ENCODE data around the gene FLII.
A peak's percentile ranks its signal among the peaks of the same experiment; 100 is the strongest.

The FLII gene

DNA sequence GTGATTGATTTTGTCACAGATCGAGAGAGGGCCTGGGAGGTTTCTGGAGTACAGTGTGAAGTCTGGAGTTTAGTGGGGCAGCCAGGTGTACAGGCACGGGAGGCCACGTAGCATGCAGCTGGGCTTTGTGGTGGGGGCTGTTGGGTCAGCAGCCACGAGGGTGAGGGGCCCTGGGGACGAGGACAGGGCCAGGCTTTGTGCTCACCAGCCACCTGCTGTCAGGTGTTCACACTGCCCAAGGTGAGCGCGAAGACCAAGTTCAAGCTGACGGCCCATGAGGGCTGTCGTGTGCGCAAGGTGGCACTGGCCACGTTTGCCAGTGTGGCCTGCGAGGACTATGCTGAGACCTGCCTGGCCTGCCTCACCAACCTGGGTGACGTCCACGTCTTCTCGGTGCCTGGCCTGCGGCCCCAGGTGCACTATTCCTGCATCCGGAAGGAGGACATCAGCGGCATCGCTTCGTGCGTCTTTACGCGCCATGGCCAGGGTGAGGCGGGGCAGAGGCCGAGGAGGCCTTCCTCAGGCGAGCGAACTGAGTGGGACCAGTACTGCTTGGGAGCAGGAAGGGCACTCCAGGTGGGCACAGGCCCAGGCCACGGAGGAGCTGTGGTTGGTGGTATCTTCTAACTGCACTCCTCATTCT, 17.2 kb downstream of the FLII start:
- DNase-seq (ENCODE audit: low spot score), result no peak

DNA sequence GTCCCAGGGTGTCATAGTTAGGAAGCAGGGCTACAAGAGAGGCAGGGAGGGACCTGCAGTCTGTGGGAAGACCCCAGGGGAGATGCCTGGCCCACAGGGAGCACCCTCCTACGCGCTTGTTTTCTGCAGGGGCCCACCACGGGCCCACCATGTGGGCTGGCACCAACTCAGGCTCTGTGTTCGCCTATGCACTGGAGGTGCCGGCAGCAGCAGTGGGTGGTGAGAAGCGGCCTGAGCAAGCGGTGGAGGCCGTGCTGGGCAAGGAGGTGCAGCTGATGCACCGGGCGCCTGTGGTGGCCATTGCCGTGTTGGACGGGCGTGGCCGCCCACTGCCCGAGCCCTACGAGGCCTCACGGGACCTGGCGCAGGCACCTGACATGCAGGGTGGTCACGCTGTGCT, 18.1 kb downstream of the FLII start:
- DNase-seq (ENCODE audit: low spot score), result no peak

DNA sequence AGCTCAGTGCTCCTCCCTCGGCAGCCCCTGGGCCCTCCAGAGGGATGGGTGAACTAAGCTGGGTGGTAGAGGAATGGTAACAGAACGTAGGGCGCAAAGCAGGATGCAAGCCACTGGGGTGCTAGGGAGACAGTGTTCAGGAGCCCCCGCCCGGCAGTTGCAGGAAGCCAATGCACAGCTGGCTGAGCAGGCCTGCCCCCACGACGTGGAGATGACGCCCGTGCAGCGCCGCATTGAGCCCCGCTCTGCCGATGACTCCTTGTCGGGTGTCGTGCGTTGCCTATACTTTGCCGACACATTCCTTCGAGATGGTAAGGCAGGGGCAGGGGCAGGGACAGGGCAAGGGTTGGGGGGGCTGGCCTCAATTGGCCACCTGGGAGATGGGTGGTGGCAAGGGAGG, 20.2 kb downstream of the FLII start:
- no peak for DNase-seq (ENCODE audit: low spot score)

DNA sequence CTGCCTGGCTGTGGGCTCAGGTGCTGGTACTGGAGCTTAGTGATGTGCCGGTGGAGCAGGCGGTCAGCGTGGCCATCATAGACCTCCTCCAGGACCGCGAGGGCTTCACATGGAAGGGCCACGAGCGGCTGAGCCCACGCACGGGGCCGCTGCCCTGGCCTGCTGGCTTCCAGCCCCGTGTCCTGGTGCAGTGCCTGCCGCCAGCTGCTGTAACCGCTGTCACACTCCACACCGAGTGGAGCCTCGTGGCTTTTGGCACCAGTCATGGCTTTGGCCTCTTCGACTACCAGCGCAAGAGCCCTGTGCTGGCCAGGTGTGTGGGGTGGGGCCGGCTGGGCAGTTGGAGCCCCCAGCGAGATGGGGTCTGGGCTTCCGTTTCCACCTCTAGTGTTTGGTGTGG, 21.1 kb downstream of the FLII start:
- DNase-seq (ENCODE audit: low spot score), result no peak

DNA sequence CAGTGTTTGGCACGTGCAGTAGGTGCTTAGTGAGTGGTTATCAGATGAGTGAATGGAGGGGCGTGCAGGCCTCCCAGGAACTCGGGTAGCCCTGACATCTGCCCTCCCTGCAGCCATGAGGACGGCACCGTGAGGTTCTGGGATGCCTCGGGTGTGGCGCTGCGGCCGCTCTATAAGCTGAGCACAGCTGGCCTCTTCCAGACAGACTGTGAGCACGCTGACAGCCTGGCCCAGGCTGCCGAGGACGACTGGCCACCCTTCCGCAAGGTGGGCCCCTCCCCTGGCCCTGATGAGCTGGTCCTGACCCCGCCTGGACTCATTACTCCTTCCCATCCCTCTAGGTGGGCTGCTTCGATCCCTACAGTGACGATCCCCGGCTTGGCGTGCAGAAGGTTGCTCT, 22.0 kb downstream of the FLII start:
- DNase-seq (ENCODE audit: low spot score), result no peak

DNA sequence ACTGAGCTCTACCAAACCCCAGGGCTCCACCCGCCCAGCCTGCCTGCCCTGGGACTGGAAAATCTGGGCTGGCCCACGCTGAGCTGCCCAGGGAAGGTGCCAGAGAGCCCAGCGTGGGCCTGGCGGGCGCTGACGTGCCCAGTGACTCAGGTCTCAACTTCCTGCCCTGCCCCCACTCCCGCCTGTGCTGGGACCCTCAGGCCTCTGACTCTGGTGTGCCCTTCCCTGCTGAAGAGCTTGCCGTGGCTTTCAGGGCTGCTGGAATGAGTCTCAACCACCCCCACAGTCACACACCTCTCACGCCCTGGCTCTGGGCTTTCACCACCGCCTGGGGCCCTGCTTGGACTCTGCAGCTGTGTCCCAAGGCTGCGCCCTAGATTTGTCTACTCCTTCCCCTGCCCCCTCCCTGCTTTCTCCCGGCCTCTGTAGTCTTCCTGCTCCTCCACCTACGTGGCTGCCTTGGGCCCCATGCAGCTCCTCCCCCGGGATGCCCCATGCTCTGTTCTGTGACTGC, 22.7 kb downstream of the FLII start:
- DNase-seq (ENCODE audit: low spot score), result no peak

DNA sequence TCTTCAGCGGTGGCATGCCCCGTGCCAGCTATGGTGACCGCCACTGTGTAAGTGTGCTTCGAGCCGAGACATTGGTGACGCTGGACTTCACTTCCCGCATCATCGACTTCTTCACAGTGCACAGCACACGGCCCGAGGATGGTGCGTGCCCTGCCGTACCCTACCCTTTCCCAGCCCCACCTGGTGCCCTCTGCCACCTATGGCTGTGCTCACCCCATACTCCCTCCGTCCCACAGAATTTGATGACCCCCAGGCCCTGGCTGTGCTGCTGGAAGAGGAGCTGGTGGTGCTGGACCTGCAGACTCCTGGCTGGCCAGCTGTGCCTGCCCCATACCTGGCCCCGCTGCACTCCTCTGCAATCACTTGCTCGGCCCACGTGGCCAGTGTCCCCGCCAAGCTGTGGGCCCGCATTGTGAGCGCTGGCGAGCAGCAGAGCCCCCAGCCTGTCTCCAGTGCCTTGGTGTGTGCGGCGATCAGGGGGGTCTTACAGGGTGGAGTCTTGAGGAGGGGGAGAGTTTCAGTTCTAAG, 23.6 kb downstream of the FLII start:
- no peak for DNase-seq (ENCODE audit: low spot score)

DNA sequence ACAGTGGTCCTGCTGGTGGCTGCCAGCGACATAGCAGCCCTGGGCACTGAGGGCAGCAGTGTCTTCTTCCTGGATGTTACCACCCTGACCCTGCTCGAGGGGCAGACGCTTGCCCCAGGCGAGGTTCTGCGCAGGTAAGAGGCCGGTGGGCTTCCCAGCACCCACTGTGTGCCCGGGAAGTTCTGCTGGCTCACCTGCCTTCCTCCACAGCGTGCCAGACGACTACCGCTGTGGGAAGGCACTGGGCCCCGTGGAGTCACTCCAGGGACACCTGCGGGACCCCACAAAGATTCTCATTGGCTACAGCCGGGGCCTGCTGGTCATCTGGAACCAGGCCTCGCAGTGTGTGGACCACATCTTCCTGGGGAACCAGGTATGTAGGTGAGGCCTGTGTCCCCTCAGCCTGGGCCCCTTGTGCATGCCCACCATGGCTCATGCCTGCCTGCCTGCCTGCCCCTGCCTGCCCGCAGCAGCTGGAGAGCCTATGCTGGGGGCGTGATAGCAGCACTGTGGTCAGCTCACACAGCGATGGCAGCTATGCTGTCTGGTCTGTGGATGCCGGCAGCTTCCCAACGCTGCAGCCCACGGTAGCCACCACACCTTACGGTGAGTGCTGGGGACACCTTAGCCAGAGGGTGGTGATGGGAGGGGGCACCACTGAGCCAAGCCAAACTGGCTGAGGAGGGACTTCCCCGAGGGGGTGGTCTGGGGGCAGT, 24.6 kb downstream of the FLII start:
- no peak for DNase-seq (ENCODE audit: low spot score)

DNA sequence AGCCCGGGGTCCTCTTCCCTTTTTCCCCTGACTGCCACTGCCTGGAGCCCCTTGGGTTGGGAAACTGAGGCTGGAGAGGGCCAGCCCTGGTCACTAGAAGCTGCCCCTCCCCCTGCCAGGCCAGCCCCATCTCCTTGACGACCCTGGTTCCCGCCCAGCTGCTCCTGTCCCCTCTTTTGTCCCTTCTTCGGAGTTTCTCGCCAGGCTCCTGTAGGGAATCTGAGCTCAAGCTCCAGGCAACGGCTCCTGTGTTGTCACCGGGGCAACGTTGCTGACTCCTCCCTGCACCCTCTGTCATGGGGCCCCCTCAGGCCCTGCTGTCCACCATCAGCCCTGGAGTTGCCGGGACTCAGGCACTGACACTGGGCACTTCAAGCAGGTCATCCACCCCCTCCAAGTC, 27.4 kb downstream of the FLII start:
- no peak for DNase-seq (ENCODE audit: low spot score)

DNA sequence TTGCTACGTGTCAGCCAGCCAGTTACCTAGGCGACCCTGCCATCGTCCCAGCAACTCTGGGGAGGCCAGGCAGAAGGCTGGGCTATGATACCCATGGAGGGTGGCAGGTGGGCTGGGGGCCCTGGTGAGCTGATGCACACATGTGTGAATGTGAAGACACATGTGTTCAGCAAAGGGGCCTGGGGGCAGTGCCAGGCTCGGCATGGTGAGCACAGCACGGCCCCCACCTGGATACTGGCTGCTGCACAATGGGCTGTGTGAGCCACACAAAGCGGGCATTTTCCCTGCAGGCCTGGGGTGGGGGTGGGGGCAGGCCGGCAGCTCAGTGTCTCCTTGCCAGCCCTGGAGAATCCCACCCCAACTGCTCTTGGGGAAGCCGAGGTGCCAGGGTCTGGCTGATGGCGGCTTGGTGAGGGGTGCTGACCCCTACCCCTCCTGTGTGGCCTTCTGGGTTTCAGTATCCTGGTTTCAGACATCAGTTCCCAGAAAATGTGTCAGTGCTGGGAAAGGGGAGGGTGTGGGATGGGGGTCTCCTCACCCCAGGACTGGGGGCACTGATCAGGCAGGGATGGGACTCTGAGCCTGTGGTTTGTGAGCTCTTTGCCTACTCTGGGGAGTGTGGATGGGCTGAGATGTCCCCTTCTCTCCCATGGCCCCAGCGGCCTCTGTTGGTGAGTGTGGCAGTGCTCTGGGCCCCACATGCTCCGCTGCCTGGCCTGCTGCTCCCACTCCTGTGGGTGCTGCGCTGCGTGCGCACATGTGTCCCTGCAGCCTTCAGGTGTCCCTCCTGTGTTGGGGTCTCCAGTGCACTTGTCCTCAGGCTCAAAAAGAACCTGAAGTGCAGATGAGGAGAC, 28.0 kb downstream of the FLII start:
- no peak for DNase-seq (ENCODE audit: low spot score)

DNA sequence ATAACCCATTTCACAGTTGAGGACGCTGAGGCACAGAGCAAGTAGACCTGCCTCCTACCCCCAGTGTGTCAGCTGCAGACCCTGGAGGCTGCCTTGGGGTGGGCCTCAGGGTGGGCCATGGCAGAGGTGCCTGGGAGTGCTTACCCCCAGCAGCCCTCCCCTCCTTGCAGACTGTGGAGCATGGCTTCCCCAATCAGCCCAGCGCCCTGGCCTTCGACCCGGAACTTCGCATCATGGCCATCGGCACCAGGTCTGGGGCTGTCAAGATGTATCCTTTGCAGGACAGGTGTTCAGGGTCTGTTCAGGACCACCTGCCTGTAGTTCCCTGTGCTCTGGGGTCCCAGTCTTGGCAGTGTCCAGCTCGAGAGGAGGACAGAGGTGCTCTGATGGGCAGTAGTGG, 28.8 kb downstream of the FLII start:
- no peak for DNase-seq (ENCODE audit: low spot score)

DNA sequence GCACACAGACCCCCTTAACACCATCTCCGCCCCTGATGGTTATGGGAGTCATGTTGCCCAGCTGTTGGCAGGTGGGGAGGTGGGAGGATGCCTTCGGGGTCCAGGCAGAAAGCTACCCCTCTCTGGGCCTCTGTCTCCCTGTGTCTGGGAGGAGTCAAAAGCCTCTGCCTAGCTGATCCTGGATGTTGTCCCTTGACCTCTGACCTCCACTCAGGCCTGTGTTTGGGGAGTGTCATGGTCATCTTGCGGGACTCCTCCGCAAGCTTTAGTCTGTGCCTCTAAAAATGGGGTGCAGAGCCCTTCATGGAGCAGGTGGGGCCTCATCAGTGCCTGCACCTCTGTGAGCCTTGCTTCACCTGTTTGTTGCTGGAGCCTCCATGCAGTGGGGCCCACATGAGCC, 29.3 kb downstream of the FLII start:
- DNase-seq (ENCODE audit: low spot score), result no peak

DNA sequence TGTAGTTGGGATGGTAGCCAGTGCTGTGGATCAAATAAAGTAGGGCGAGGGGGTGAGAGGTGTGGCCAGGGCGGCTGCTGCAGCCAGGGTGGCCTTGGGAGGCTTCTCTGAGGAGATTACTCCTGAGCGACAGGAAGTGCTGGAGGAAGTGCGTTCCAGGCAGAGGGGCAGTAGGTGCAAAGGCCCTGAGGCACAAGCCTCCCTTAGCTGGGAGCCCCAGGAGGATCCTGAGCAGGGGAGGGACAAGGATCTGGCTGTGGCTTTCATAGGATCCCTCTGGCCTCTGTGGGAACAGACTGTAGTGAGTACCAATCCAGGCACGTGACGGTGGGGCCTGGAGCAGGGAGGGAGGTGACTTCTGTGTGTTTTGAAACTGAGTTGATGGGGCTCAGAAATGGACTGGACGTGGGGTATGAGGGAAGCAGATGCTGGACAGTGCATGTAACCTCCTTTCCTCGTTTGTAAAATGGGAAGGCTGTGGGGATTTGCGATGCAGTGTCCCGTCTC, 30.3 kb downstream of the FLII start:
- no peak for DNase-seq (ENCODE audit: low spot score)

DNA sequence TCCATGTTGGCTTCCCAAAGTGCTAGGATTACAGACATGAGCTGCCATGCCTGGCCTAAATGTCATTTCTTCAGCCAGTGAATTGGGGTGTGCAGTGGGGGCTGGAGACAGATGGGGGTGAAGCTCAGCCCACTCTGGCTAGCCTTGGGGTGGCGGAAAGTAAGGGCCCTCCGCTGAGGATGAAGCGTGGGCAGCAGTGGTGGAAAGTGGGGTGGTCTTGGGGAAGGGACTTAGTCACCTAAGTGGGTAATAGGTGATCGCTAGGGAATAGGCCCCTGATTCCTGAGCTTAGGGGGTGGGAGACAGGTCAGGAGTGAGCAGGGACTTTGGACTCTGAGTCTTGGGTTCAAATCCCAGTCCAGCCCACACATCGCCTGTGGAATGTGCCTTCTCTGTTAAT, 30.9 kb downstream of the FLII start:
- no peak for DNase-seq (ENCODE audit: low spot score)

DNA sequence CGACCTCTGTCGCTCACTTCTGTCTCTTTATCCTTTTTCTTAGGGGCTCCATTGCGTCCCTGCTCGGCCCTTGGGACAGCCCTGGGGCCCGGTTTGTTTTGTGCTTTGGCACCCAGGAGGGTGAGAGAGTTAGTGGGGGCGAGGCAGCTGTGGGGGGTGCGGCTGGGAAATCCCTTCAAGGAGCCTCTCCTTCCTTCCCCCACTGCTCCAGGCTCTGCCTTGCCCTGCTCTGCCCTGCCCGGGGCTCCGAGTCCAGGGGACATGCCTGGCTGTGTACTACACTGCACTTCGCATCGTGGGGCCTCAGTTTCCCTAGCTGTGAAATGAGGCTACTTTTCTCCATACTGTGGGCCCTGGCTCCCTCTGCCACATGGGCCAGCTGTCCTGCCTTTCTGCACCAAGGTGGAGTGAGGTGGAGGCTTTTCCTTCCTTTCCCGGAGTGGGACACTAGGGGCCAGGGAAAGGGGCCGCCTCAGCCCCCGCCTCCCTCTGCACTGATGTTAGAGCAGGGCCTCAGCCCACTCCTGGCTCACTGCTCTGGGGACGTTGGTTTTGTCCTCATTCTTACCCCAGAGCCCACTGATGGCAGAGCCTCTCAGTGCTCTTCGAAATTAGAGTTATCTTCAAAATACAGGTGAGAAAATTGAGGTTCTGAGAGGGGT, 32.1 kb downstream of the FLII start:
- no peak for DNase-seq (ENCODE audit: low spot score)

DNA sequence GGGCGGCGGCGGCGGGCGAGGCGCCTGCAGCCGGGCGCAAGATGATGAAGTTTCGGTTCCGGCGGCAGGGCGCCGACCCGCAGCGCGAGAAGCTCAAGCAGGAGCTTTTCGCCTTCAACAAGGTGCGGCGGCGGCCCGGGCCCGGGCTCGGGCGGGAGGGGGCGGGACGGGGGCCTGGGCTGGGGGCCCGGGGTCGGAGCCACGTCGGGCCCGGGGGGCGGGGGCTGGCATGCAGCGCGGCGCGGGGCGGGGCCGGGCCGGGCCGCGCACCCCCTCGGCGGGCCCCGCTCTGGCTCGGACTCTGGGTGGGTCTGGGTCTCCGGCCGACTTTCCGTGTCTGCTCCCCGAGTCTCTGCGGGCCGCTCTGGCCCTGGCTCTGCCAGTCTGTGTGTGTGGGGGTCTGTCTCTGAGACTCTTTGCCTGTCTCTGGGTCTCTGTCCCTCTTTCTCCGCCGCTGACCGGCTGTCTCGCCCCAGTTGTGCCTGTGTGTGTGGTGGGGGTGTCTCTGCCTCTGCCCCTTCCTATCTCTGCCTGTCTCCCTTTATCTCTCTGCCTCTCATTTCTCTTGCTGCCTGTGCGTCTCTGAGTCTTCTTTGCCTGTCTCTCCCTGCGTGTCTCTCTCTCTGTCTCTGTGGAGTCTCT, 32.8 kb downstream of the FLII start:
- DNase-seq (ENCODE audit: low spot score), result no peak

DNA sequence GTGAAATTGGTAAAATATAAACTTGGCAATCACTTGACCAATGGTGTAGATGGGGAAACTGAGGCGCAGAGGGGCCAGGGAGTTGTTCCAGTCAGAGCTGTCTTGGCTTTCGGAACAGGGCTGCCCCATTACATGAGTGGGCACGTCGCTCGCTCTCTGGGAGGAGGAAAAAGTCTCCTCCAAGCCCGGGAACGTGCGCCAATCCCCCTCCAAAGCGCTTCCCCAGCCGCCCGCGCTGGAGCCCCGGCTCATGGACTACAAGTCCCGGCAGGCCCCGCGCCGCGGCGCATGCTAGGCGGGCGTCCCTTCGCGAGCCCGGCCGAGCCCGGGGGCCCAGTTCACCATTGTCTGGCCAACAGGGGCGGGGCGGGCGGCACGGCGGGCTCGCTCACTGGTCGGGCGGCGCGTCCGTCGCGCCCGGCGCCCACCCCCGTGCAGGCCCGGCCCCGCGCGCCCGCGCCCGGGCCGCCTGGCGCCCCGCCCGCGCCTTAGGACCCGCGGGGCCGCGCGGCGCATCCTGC, 33.4 kb downstream of the FLII start, which contains the start of gene LLGL1:
Gene LLGL1 (plus strand): TSS at position 515 of the 521 bp plus-strand sequence. CDS start 48 bp downstream, outside the sequence.
- DNase-seq (ENCODE audit: low spot score), result peak; percentile 99

DNA sequence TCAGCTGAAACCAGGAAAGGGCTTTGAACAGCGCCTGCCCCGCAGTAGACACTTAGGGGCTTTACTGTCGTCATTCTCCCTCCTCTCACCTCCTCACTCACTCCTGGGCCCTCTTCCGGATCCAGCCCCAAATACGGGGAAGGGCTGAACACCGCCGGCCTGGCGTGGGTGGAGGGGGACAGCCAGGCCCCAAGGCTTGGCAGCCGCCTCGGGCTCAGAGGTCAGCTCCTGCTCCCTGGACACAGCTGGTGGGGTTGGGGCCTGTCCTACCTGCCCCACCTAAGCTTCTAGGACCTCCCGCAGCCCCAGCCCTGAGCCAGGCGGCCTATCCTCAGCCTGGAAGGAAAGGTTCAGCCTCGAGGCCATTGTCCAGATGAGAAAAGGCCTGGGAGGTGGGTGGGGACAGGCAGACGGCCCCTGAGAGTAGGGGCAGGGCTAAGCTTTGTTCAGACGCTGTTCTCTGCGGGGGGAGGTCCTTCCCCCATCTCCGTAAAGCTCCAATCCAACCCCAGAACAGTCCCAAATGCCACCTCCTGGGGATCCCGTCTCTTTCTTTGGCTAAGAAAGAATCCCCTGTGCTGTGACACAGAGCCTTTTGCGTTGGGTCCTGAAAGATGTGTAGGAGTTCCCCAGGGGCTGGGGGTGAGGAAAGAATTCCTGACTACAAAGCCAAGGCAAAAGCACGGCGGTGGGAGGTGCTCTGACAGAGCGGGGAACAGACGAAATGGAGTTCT, 34.0 kb downstream of the FLII start:
- DNase-seq (ENCODE audit: low spot score), result peak; percentile 80

DNA sequence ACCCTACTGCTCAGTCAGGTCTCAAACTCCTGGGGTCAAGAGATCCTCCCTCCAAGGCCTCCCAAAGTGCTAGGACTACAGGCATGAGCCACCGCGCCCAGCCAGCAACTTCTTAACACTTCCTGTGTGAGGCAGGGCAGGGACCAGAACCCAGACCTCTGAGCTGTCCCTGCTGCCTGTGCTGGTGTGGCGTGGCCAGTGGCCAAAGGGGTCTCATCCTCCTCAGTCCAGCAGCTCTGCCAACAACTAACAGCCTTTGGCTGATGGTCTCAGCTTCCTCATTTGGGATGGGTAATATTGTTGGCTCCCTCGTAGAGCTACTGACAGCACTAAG, 34.5 kb downstream of the FLII start:
- no peak for DNase-seq (ENCODE audit: low spot score)

DNA sequence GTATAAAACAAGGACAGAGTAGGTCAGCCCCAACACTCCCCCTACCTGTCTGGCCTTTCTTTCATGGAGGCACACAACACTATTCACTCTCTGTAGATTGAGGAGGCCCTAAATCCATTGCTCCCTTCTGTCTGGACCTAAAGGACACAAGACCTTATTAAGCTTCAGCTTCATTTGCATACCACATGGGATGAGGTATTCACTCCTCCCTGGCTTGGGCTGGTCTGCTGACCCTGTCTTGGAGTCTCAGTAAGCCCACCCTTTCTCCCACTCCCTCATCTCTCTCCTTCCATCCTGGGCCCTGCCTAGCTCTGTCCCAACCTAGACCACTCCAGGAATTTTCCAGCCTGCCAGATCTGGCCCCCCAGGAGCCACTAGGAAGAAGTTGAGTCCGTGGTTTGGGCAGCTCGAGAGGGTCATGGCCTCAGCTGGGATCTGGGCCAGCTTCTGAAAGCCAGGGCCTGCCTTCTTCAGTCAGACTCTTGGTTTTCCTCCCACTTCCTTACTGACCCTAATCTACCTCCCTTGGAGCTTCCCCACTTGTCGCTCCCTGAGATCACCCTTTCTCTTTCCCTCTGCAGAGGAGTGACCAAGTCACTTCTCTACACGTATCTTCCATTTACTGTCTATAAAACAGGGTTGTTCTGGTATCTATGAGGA, 39.7 kb downstream of the FLII start:
- no peak for DNase-seq (ENCODE audit: low spot score)

All from iPS-NIHi11 (cell line).